ENCODE data around the gene AKAP11. TPM values are rescaled to one million over a fixed set of nuclear protein-coding genes. Genes with fewer than 3 reads are reported as not detected.

The AKAP11 gene
- total and polyA plus RNA-seq, 2 experiments from 2014 or later: 3.3 to 15.3 TPM

GRCh38 chr13:42229287-42229686 is 42.7 kb upstream of the AKAP11 start:
- Histone ChIP-seq H3K9me3 (ENCODE audit: low read depth) (no peaks in the 10 kb centered on the region), H3K36me3 (peaks cover 3% of the 10 kb centered on the region), H3K4me1 (ENCODE audit: low read depth) (no peaks in the 10 kb centered on the region), H3K27ac (no peak overlapping the region), H3K27me3 (no peaks in the 10 kb centered on the region), H3K4me3 (no peak overlapping the region)
- TF ChIP-seq CTCF (IDR thresholded peaks at IDR 0.05; ENCODE audit: low read depth, low read length): no peak
- no peak for DNase-seq (ENCODE audit: low read depth in 1 of 2, low spot score in 1 of 2)

GRCh38 chr13:42232671-42233070 is 39.3 kb upstream of the AKAP11 start:
- Histone ChIP-seq H3K27me3 (no peaks in the 10 kb centered on the region), H3K36me3 (no peaks in the 10 kb centered on the region), H3K27ac (no peak overlapping the region), H3K9me3 (ENCODE audit: low read depth) (no peaks in the 10 kb centered on the region), H3K4me1 (ENCODE audit: low read depth) (no peaks in the 10 kb centered on the region), H3K4me3 (no peak overlapping the region)
- no peak for TF ChIP-seq CTCF (IDR thresholded peaks at IDR 0.05; ENCODE audit: low read depth, low read length)
- no peak for DNase-seq (ENCODE audit: low read depth in 1 of 2, low spot score in 1 of 2)

- Histone ChIP-seq H3K4me3 (no peak overlapping the region), H3K27ac (no peak overlapping the region), H3K36me3 (no peaks in the 10 kb centered on the region), H3K4me1 (ENCODE audit: low read depth) (no peaks in the 10 kb centered on the region), H3K27me3 (no peaks in the 10 kb centered on the region), H3K9me3 (ENCODE audit: low read depth) (no peaks in the 10 kb centered on the region)
- no peak for DNase-seq (ENCODE audit: low read depth in 1 of 2, low spot score in 1 of 2)
- TF ChIP-seq CTCF (IDR thresholded peaks at IDR 0.05; ENCODE audit: low read depth, low read length): no peak
Observed at GRCh38 chr13:42233726-42234125, 38.2 kb upstream of the AKAP11 start.

- no peak for TF ChIP-seq CTCF (IDR thresholded peaks at IDR 0.05; ENCODE audit: low read depth, low read length)
- no peak overlapping the region for H3K4me3 ChIP-seq
- H3K36me3 ChIP-seq: no peaks in the 10 kb centered on the region
- H3K4me1 ChIP-seq (ENCODE audit: low read depth): no peaks in the 10 kb centered on the region
- no peaks in the 10 kb centered on the region for H3K9me3 ChIP-seq (ENCODE audit: low read depth)
- no peak for DNase-seq (ENCODE audit: low read depth in 1 of 2, low spot score in 1 of 2)
- H3K27me3 ChIP-seq: no peaks in the 10 kb centered on the region
- H3K27ac ChIP-seq: no peak overlapping the region
Observed at GRCh38 chr13:42239161-42239560, 32.8 kb upstream of the AKAP11 start.

- Histone ChIP-seq H3K27me3 (no peaks in the 10 kb centered on the region), H3K4me1 (ENCODE audit: low read depth) (no peaks in the 10 kb centered on the region), H3K36me3 (no peaks in the 10 kb centered on the region), H3K4me3 (no peak overlapping the region), H3K9me3 (ENCODE audit: low read depth) (no peaks in the 10 kb centered on the region), H3K27ac (no peak overlapping the region)
- DNase-seq (ENCODE audit: low read depth in 1 of 2, low spot score in 1 of 2): no peak
- TF ChIP-seq CTCF (IDR thresholded peaks at IDR 0.05; ENCODE audit: low read depth, low read length): no peak
Observed at GRCh38 chr13:42239644-42240043, 32.3 kb upstream of the AKAP11 start.

- no peak for TF ChIP-seq CTCF (IDR thresholded peaks at IDR 0.05; ENCODE audit: low read depth, low read length)
- no peaks in the 10 kb centered on the region for H3K36me3 ChIP-seq
- DNase-seq (ENCODE audit: low read depth in 1 of 2, low spot score in 1 of 2): no peak
- H3K4me3 ChIP-seq: no peak overlapping the region
- H3K27ac ChIP-seq: no peak overlapping the region
- H3K4me1 ChIP-seq (ENCODE audit: low read depth): no peaks in the 10 kb centered on the region
- H3K9me3 ChIP-seq (ENCODE audit: low read depth): no peaks in the 10 kb centered on the region
- no peaks in the 10 kb centered on the region for H3K27me3 ChIP-seq
Observed at GRCh38 chr13:42246541-42246940, 25.4 kb upstream of the AKAP11 start.
